ENCODE measurements around the gene DCXR. TPM values are rescaled to one million over a fixed set of nuclear protein-coding genes. Genes with fewer than 3 reads are reported as not detected.

DCXR gene
- total and polyA plus RNA-seq, 2 of the 13 experiments (the other 11 are each of a cell fraction or from before 2014, with no cell fraction given) = 287 to 311 TPM

DNA sequence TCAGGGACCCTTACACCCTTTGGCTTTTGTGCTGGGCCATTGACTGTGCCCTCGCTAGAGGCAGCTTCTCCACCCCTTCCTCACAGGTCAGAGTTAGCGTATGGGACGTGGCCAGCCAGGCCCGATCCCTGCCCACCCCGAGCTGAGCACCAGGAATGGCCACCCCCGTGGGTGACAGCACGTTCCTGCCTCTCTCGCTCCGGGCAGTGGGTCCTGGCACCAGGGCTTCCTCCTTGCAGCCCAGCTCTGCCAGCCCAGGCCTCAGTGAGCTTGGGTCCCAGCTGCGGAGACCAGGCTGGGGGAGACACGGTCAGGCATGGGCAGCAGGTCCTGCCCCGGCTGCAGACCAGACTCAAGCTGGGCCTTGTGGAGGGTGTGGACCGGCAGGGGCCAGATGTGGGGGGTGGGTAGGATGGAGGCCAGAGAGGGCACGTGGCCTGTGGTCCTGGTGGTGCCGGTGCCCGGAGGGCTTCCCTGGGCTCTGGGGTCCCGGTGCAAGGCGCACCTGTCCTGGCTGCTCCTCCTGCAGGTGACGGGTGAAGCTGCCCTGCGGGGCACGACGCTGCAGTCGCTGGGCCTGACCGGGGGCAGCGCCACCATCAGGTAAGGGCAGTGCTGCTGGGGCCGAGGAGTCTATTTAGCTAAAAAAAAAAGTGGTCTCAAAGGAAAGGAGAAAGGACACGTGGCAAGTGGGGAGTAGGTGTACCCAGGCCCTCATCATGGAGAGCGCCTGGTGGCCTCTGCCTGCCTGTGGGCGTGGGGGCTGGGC is 41.9 kb downstream of the DCXR start (continued):
- TF ChIP-seq, protein P1, sequence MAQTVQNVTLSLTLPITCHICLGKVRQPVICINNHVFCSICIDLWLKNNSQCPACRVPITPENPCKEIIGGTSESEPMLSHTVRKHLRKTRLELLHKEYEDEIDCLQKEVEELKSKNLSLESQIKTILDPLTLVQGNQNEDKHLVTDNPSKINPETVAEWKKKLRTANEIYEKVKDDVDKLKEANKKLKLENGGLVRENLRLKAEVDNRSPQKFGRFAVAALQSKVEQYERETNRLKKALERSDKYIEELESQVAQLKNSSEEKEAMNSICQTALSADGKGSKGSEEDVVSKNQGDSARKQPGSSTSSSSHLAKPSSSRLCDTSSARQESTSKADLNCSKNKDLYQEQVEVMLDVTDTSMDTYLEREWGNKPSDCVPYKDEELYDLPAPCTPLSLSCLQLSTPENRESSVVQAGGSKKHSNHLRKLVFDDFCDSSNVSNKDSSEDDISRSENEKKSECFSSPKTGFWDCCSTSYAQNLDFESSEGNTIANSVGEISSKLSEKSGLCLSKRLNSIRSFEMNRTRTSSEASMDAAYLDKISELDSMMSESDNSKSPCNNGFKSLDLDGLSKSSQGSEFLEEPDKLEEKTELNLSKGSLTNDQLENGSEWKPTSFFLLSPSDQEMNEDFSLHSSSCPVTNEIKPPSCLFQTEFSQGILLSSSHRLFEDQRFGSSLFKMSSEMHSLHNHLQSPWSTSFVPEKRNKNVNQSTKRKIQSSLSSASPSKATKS (CRISPR knock-in tag; IDR thresholded peaks at IDR 0.05) = peak; percentile 16; the same call in 1 of the 2 replicates
- 0 out of 2 replicates have a peak, but pooled peaks have one; percentile 40 for TF ChIP-seq ZNF337 (CRISPR knock-in tag; IDR thresholded peaks at IDR 0.05; ENCODE audit: borderline replicate concordance, low read depth)
- TF ChIP-seq ZBTB1 (CRISPR knock-in tag; IDR thresholded peaks at IDR 0.05; ENCODE audit: borderline replicate concordance) = no peak; the same call in 1 of the 2 replicates
- TF ChIP-seq, protein P2, sequence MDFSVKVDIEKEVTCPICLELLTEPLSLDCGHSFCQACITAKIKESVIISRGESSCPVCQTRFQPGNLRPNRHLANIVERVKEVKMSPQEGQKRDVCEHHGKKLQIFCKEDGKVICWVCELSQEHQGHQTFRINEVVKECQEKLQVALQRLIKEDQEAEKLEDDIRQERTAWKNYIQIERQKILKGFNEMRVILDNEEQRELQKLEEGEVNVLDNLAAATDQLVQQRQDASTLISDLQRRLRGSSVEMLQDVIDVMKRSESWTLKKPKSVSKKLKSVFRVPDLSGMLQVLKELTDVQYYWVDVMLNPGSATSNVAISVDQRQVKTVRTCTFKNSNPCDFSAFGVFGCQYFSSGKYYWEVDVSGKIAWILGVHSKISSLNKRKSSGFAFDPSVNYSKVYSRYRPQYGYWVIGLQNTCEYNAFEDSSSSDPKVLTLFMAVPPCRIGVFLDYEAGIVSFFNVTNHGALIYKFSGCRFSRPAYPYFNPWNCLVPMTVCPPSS (IDR thresholded peaks at IDR 0.05) = no peak
- no peak for TF ChIP-seq ZFAT (CRISPR knock-in tag; conservative IDR thresholded peaks at IDR 0.05)
- TF ChIP-seq ZNF572 (CRISPR knock-in tag; IDR thresholded peaks at IDR 0.05) = no peak
- TF ChIP-seq CEBPB (IDR thresholded peaks at IDR 0.05; ENCODE audit: borderline replicate concordance, low read depth, low read length) = no peak
- TF ChIP-seq ZNF563 (CRISPR knock-in tag; IDR thresholded peaks at IDR 0.05) = peak; percentile 46; the same call in 1 of the 2 replicates
- peak; percentile 41 for TF ChIP-seq YY1 (IDR thresholded peaks at IDR 0.05; ENCODE audit: insufficient read depth, insufficient replicate concordance, low read depth, low read length)
- TF ChIP-seq KDM6A (CRISPR knock-in tag; IDR thresholded peaks at IDR 0.05; ENCODE audit: low read depth) = no peak; the same call in 1 of the 2 replicates
- TF ChIP-seq PITX1 (CRISPR knock-in tag; IDR thresholded peaks at IDR 0.05) = no peak; the same call in 1 of the 2 replicates
- TF ChIP-seq, protein P3, sequence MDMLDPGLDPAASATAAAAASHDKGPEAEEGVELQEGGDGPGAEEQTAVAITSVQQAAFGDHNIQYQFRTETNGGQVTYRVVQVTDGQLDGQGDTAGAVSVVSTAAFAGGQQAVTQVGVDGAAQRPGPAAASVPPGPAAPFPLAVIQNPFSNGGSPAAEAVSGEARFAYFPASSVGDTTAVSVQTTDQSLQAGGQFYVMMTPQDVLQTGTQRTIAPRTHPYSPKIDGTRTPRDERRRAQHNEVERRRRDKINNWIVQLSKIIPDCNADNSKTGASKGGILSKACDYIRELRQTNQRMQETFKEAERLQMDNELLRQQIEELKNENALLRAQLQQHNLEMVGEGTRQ (IDR thresholded peaks at IDR 0.05; ENCODE audit: low read depth, low read length) = peak; percentile 28; the same call in 1 of the 2 replicates
- TF ChIP-seq, protein P3 (CRISPR knock-in tag; IDR thresholded peaks at IDR 0.05; ENCODE audit: borderline replicate concordance) = peak; percentile 70
- TF ChIP-seq, protein P4, sequence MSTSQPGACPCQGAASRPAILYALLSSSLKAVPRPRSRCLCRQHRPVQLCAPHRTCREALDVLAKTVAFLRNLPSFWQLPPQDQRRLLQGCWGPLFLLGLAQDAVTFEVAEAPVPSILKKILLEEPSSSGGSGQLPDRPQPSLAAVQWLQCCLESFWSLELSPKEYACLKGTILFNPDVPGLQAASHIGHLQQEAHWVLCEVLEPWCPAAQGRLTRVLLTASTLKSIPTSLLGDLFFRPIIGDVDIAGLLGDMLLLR (CRISPR knock-in tag; IDR thresholded peaks at IDR 0.05) = peak; percentile 81; the same call in 1 of the 2 replicates
